T-cell (primary cell): Measurements from ENCODE around the gene NETO1. TPM values are rescaled to one million over a fixed set of nuclear protein-coding genes. Genes with fewer than 3 reads are reported as not detected.

Experiments
- ATAC-seq, 4 experiments: fragments of 200-7000 bp in 3 of 4; fragments of 150-1000 bp in 1 of 4; cut with Tn5 transposase; replicated peaks in 1 of 4; 1 replicate in 3 of 4; 2 replicates in 1 of 4; pipeline ENCODE4 v1.10.0; 2021; ENCODE audit warnings: moderate library complexity in 3 of 4, mild to moderate bottlenecking in 2 of 4, moderate number of reproducible peaks in 1 of 4
- CTCF ChIA-PET, 2 donors: fragments of 300-600 bp; sonication (Branson Sonifier 250); formaldehyde crosslinking; loops; one replicate each; lab custom pipeline; 2022; ENCODE audit warnings: antibody characterized with exemption in 2 of 2; lab: Charles Lee
- POLR2A ChIA-PET, 2 donors: fragments of 300-600 bp; sonication (Branson Sonifier 250); formaldehyde crosslinking; loops; one replicate each; lab custom pipeline; 2022; ENCODE audit warnings: antibody characterized with exemption in 2 of 2; lab: Charles Lee
- DNase-seq, 35 experiments: peaks; one replicate each; pipeline versions ENCODE4 v3.0.0 to v3.0.0-alpha.2; 2013 to 2023
- H3K27ac ChIP-seq: one replicate; pipeline ENCODE4 v1.5.1; 2013; ENCODE audit warnings: low read length
- H3K27me3 ChIP-seq, 2 experiments: replicated peaks in 1 of 2; 1 replicate in 1 of 2; 2 replicates in 1 of 2; pipeline versions ENCODE4 v1.6.1 to v1.7.0; 2013; ENCODE audit warnings: low read length in 1 of 2, mixed read lengths in 1 of 2; ENCODE audit not compliant: control insufficient read depth in 2 of 2, insufficient read depth in 2 of 2; ENCODE audit errors: extremely low read depth in 1 of 2
- H3K36me3 ChIP-seq, 2 donors: 1 replicate in 1 of 2; 2 replicates in 1 of 2; pipeline versions ENCODE4 v1.6.1 to v1.7.0; 2013; ENCODE audit warnings: low read length in 1 of 2; ENCODE audit not compliant: control insufficient read depth in 2 of 2, insufficient read depth in 1 of 2; ENCODE audit errors: extremely low read depth in 1 of 2
- H3K4me1 ChIP-seq, 2 experiments: 1 replicate in 1 of 2; 2 replicates in 1 of 2; pipeline versions ENCODE4 v1.6.1 to v1.7.0; 2013; ENCODE audit warnings: low read length in 2 of 2, mixed read lengths in 1 of 2; ENCODE audit not compliant: insufficient read depth in 2 of 2, control insufficient read depth in 1 of 2; ENCODE audit errors: extremely low read depth in 1 of 2
- H3K4me3 ChIP-seq, 2 donors: 1 replicate in 1 of 2; 2 replicates in 1 of 2; pipeline versions ENCODE4 v1.5.1 to v1.7.0; 2013; ENCODE audit warnings: mild to moderate bottlenecking in 2 of 2, low read length in 1 of 2, moderate library complexity in 1 of 2; ENCODE audit not compliant: control insufficient read depth in 1 of 2; ENCODE audit errors: extremely low read depth in 1 of 2
- H3K9me3 ChIP-seq: 2 replicates; pipeline ENCODE4 v1.7.0; 2013
- H3K27ac Mint-ChIP-seq, 2 donors: one replicate each; pipeline ENCODE4 v1.8.0; 2020 to 2021; ENCODE audit warnings: mild to moderate bottlenecking in 2 of 2, mixed read lengths in 2 of 2
- H3K27me3 Mint-ChIP-seq, 2 donors: one replicate each; pipeline ENCODE4 v1.8.0; 2021 to 2022; ENCODE audit warnings: mixed read lengths in 2 of 2
- H3K36me3 Mint-ChIP-seq: one replicate; pipeline ENCODE4 v1.8.0; 2021; ENCODE audit warnings: mixed read lengths
- H3K4me1 Mint-ChIP-seq, 3 donors: one replicate each; pipeline ENCODE4 v1.8.0; 2020 to 2022; ENCODE audit warnings: mixed read lengths in 3 of 3, mild to moderate bottlenecking in 1 of 3
- H3K4me3 Mint-ChIP-seq, 3 donors: one replicate each; pipeline ENCODE4 v1.8.0; 2020 to 2022; ENCODE audit warnings: mild to moderate bottlenecking in 3 of 3, mixed read lengths in 3 of 3, moderate library complexity in 3 of 3
- H3K9me3 Mint-ChIP-seq, 3 donors: one replicate each; pipeline ENCODE4 v1.8.0; 2020 to 2022; ENCODE audit warnings: mixed read lengths in 3 of 3
- WGBS: methylation state at CpG from one replicate; pipeline ENCODE4 v1.1.5; 2013; ENCODE audit warnings: missing lambda C conversion rate; ENCODE audit not compliant: insufficient coverage; 5-methylcytosine and 5-hydroxymethylcytosine counted together
- total RNA-seq, 35 experiments: library from RNA in 6 of 35; stranded (reverse) in 6 of 35; fragments of 120-200 nt in 1 of 35; gene quantifications; one replicate each; pipeline versions ENCODE4 v1.2.1 to v1.2.4 and lab custom pipeline; 2013 to 2026

Gene NETO1
- total RNA-seq, 5 donors from 2014 or later (not counting 1 experiment from before 2014, with no cell fraction given): 0.19 TPM; not detected in 4

DNA sequence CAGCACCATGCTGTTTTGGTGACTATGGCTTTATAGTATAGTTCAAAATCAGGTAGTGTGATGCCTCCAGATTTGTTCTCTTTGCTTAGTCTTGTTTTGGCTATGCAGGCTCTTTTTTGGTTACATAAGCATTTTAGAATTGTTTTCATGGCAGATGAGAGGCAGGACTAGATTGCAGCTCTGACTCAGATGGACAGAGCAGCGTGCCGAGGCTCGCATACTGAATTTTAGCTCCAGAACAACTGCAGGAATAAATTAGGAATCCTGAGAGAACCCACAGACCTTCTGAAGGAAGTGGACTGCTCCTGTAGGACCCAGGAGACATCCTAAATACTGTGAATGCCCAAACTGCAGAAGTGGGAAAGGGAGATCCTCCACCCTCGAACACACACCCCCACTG lies 141.6 kb downstream of the NETO1 start:
- Mint-ChIP-seq H3K27ac (no peak overlapping the region), H3K4me3 (no peak overlapping the region), H3K36me3 (no peaks in the 10 kb centered on the region), H3K27me3 (no peaks in the 10 kb centered on the region), H3K9me3 (peaks cover 3 to 7% (median 6%) of the 10 kb centered on the region in 3 donors), H3K4me1 (no peaks in the 10 kb centered on the region)
- Histone ChIP-seq H3K36me3 (no peaks in the 10 kb centered on the region), H3K9me3 (no peaks in the 10 kb centered on the region), H3K27me3 (no peaks in the 10 kb centered on the region), H3K4me3 (no peak overlapping the region), H3K27ac (no peak overlapping the region), H3K4me1 (no peaks in the 10 kb centered on the region)
- DNase-seq: no peak
- ChIA-PET CTCF (no interaction called here), POLR2A (no interaction called here)
- no peak for ATAC-seq
- 100% methylated on average over 3 of the region's 4 CpGs for WGBS

DNA sequence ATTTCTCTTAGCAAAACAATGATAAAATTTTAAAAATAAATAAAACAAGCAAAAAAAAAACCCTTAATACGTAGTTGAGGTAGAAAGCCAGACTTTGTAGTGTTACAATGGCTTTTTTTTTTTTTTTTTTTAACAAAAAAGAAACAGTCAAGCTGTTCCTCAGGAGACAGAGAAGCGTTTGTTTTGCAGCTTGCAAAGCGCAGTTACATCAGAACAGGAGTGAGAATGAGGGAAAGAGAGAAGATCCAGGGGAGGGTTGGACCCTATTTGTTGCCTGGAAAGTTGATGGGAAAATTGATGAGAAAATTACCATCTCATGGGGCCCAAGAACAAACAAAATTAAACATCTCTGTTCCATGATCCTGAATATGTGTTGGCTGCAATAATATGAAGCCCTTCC lies 146.5 kb downstream of the NETO1 start:
- no peak for ATAC-seq

DNA sequence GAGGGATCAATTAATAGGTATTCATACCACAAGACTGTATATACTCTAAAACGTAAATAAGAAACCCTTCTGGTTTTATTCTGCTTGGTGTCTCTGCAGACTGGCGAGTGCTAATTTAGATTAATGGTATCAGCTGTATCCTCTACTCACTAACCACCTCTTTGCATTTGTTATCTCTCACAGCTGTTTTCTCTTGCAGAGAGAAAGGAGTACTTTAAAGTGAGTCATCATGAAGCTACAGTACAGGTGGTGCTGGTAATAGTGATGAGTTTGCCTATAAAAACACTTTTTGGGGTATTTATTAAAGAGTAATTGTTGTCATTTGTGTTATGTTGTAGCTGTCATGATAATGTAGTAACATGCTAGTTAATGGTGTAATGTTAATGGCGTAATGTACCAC lies 147.7 kb downstream of the NETO1 start:
- Histone ChIP-seq H3K9me3 (no peaks in the 10 kb centered on the region), H3K27ac (no peak overlapping the region), H3K4me1 (no peaks in the 10 kb centered on the region), H3K4me3 (no peak overlapping the region), H3K27me3 (no peaks in the 10 kb centered on the region), H3K36me3 (no peaks in the 10 kb centered on the region)
- H3K9me3 Mint-ChIP-seq: peaks cover 3 to 8% (median 7%) of the 10 kb centered on the region in 3 donors
- WGBS: no CpG with 5 or more reads among the region's 3 CpGs
- no peaks in the 10 kb centered on the region for H3K36me3 Mint-ChIP-seq
- H3K27ac Mint-ChIP-seq: no peak overlapping the region
- CTCF ChIA-PET: no interaction called here
- ATAC-seq (no peak), DNase-seq (no peak)
- POLR2A ChIA-PET: interaction anchor here in 1 of 2 donors (0.6 kb wide), 1 partner anchor 169 kb away, joined by 7 read pairs; no protein-coding TSS in a partner anchor
- H3K4me1 Mint-ChIP-seq: no peaks in the 10 kb centered on the region
- no peak overlapping the region for H3K4me3 Mint-ChIP-seq
- no peaks in the 10 kb centered on the region for H3K27me3 Mint-ChIP-seq

More for the DNA sequence above, 146.5 kb downstream of the NETO1 start:
- Mint-ChIP-seq H3K27me3 (no peaks in the 10 kb centered on the region), H3K9me3 (peaks cover 3 to 9% (median 8%) of the 10 kb centered on the region in 3 donors), H3K4me3 (no peak overlapping the region), H3K36me3 (no peaks in the 10 kb centered on the region), H3K27ac (no peak overlapping the region), H3K4me1 (no peaks in the 10 kb centered on the region)
- Histone ChIP-seq H3K9me3 (no peaks in the 10 kb centered on the region), H3K27ac (no peak overlapping the region), H3K4me3 (no peak overlapping the region), H3K36me3 (no peaks in the 10 kb centered on the region), H3K4me1 (no peaks in the 10 kb centered on the region), H3K27me3 (no peaks in the 10 kb centered on the region)
- 59% methylated on average over 2 of the region's 3 CpGs for WGBS
- ChIA-PET CTCF (no interaction called here), POLR2A (no interaction called here)
- DNase-seq: no peak

DNA sequence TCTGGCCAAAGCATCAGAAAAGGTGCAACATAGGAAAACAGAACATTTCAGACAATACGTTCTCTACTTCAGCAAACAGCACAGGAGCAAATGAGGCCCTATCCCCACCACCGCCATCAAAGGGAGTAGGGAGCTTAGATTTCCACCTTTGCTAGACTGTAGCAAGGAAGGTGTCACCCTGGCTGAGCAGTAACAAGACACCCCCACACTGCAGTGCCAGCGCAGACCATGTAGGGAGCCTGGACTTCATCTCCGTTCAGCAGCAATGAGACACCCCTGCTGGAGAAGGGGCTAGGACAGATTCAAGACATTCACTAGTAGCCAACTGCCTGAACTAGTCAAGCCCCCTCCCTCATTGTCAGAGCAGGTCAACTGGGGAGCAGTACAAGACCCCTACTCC lies 163.6 kb downstream of the NETO1 start:
- Mint-ChIP-seq H3K9me3 (peaks cover 0 to 10% (median 0%) of the 10 kb centered on the region in 3 donors), H3K27me3 (no peaks in the 10 kb centered on the region), H3K27ac (no peak overlapping the region), H3K4me1 (no peaks in the 10 kb centered on the region), H3K4me3 (no peak overlapping the region), H3K36me3 (no peaks in the 10 kb centered on the region)
- DNase-seq: no peak
- H3K27ac ChIP-seq: no peak overlapping the region
- ATAC-seq: no peak
- H3K4me3 ChIP-seq: no peak overlapping the region
- POLR2A ChIA-PET: no interaction called here
- H3K36me3 ChIP-seq: no peaks in the 10 kb centered on the region
- 93% methylated on average over 2 of the region's 4 CpGs for WGBS
- H3K9me3 ChIP-seq: no peaks in the 10 kb centered on the region
- CTCF ChIA-PET: no interaction called here
- no peaks in the 10 kb centered on the region for H3K27me3 ChIP-seq
- H3K4me1 ChIP-seq: no peaks in the 10 kb centered on the region

DNA sequence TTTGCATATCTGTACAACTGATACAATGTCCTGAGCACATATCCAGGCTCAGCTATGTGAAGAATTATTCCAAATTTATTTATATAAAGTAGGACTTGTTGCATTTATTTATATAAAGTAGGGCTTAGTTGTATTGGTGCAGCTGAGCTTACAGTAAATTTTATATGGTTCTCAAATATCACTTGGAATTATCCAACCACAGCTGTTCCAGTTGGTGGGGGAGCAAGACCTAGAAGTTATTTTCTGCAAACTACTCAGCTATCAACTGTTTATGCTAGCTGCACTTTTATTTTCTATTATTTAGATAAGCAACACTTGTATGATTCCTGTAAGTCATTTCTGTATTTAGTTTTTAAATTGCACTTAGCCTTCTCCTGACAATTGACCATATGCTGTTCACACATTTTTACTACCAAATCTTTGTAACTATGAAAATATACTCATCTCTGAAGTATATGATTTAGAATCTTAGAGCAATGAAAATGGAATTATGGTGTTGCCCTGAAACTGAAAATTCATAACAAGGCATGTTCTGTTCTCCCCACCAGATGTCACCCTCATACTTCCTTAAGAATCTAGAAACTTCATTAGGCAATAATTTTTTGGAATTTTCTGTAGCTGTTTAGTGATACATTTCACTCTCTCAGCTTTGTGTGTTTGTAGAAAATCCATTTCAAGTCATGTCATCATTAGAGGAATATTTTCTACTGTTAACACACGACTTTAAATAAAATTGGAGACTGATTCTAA lies 166.7 kb downstream of the NETO1 start:
- Histone ChIP-seq H3K4me3 (no peak overlapping the region), H3K27me3 (no peaks in the 10 kb centered on the region), H3K27ac (no peak overlapping the region), H3K4me1 (no peaks in the 10 kb centered on the region), H3K36me3 (no peaks in the 10 kb centered on the region), H3K9me3 (no peaks in the 10 kb centered on the region)
- no CpG with 5 or more reads among the region's 1 CpG for WGBS
- no peaks in the 10 kb centered on the region for H3K36me3 Mint-ChIP-seq
- ATAC-seq: no peak
- DNase-seq: no peak
- POLR2A ChIA-PET: no interaction called here
- H3K27ac Mint-ChIP-seq: no peak overlapping the region
- H3K9me3 Mint-ChIP-seq: peaks cover 0 to 4% (median 3%) of the 10 kb centered on the region in 3 donors
- no peak overlapping the region for H3K4me3 Mint-ChIP-seq
- H3K27me3 Mint-ChIP-seq: no peaks in the 10 kb centered on the region
- CTCF ChIA-PET: no interaction called here
- H3K4me1 Mint-ChIP-seq: no peaks in the 10 kb centered on the region

DNA sequence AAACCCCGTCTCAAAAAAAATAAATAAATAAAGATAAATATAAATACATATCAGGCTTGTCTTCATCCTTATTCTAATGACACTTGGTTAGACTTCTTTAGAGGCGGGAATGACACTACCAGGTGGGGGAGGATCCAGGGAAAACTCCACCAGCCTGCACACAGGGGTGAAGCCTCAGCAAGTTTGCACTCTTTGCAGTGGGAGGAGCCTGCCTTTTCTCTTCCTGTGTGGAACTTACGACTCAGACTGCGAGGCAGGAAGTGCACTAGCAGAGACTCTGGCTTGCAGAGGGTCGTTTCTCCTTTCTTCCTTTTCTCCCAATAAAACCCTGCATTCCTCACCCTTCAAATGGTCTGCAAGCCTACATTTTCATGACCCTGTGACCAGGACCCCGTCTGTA lies 170.1 kb downstream of the NETO1 start:
- no peaks in the 10 kb centered on the region for H3K9me3 ChIP-seq
- DNase-seq (no peak), ATAC-seq (no peak)
- H3K36me3 ChIP-seq: no peaks in the 10 kb centered on the region
- H3K4me1 ChIP-seq: no peaks in the 10 kb centered on the region
- Mint-ChIP-seq H3K36me3 (no peaks in the 10 kb centered on the region), H3K4me3 (no peak overlapping the region), H3K27me3 (peaks cover 0 to 3% of the 10 kb centered on the region in 2 donors), H3K9me3 (peaks cover 0 to 3% (median 2%) of the 10 kb centered on the region in 3 donors), H3K27ac (no peak overlapping the region), H3K4me1 (no peaks in the 10 kb centered on the region)
- no peak overlapping the region for H3K4me3 ChIP-seq
- POLR2A ChIA-PET: no interaction called here
- 62% methylated on average over 3 of the region's 6 CpGs for WGBS
- H3K27me3 ChIP-seq: no peaks in the 10 kb centered on the region
- CTCF ChIA-PET: no interaction called here
- H3K27ac ChIP-seq: no peak overlapping the region
